ENCODE data around the gene RASGRP3. TPM values are rescaled to one million over a fixed set of nuclear protein-coding genes. Genes with fewer than 3 reads are reported as not detected.
A peak's percentile ranks its signal among the peaks of the same experiment; 100 is the strongest.

RASGRP3 gene
- total RNA-seq, 5 donors from 2014 or later (not counting 1 experiment from before 2014, with no cell fraction given), result 2.7 to 7.0 (median 4.4) TPM

- POLR2A ChIA-PET, result no interaction called here
- CTCF ChIA-PET, result interaction anchor here in 1 of 2 donors (1.2 kb wide), 1 partner anchor 10 kb away, joined by 4 read pairs; no protein-coding TSS in a partner anchor
- no peaks in the 10 kb centered on the region for H3K36me3 Mint-ChIP-seq
- no peak overlapping the region for H3K27ac Mint-ChIP-seq
- Histone ChIP-seq H3K4me3 (ENCODE audit: control insufficient read depth in 1 of 2, extremely low read depth in 1 of 2, low read length in 1 of 2) (no peak overlapping the region), H3K36me3 (ENCODE audit: control insufficient read depth in 2 of 2, extremely low read depth in 1 of 2, insufficient read depth in 1 of 2, low read length in 1 of 2) (no peaks in the 10 kb centered on the region), H3K4me1 (ENCODE audit: control insufficient read depth in 1 of 2, extremely low read depth in 1 of 2, insufficient read depth in 2 of 2, low read length in 2 of 2) (no peaks in the 10 kb centered on the region), H3K9me3 (no peaks in the 10 kb centered on the region), H3K27me3 (replicated peaks in 1 of 2; ENCODE audit: control insufficient read depth in 2 of 2, extremely low read depth in 1 of 2, insufficient read depth in 2 of 2, low read length in 1 of 2) (no peaks in the 10 kb centered on the region), H3K27ac (ENCODE audit: low read length) (no peak overlapping the region)
- no peak for ATAC-seq (replicated peaks in 1 of 4)
- no peaks in the 10 kb centered on the region for H3K9me3 Mint-ChIP-seq
- no peak overlapping the region for H3K4me3 Mint-ChIP-seq
- H3K27me3 Mint-ChIP-seq, result no peaks in the 10 kb centered on the region
- 80% methylated on average over 1 of the region's 6 CpGs for WGBS (ENCODE audit: insufficient coverage)
- no peaks in the 10 kb centered on the region for H3K4me1 Mint-ChIP-seq
- DNase-seq, result no peak
Observed at GRCh38 chr2:33573657-33574056, 97.2 kb downstream of the RASGRP3 start.

- DNase-seq (no peak), ATAC-seq (replicated peaks in 1 of 4) (no peak)
- Histone ChIP-seq H3K9me3 (no peaks in the 10 kb centered on the region), H3K36me3 (ENCODE audit: control insufficient read depth in 2 of 2, extremely low read depth in 1 of 2, insufficient read depth in 1 of 2, low read length in 1 of 2) (no peaks in the 10 kb centered on the region), H3K4me3 (ENCODE audit: control insufficient read depth in 1 of 2, extremely low read depth in 1 of 2, low read length in 1 of 2) (no peak overlapping the region), H3K27me3 (replicated peaks in 1 of 2; ENCODE audit: control insufficient read depth in 2 of 2, extremely low read depth in 1 of 2, insufficient read depth in 2 of 2, low read length in 1 of 2) (no peaks in the 10 kb centered on the region), H3K4me1 (ENCODE audit: control insufficient read depth in 1 of 2, extremely low read depth in 1 of 2, insufficient read depth in 2 of 2, low read length in 2 of 2) (peaks cover 0 to under 1% of the 10 kb centered on the region in 2 experiments), H3K27ac (ENCODE audit: low read length) (no peak overlapping the region)
- Mint-ChIP-seq H3K9me3 (no peaks in the 10 kb centered on the region), H3K27ac (no peak overlapping the region), H3K27me3 (no peaks in the 10 kb centered on the region), H3K4me1 (peaks cover 5 to 7% (median 5%) of the 10 kb centered on the region in 3 donors), H3K36me3 (no peaks in the 10 kb centered on the region), H3K4me3 (no peak overlapping the region)
- POLR2A ChIA-PET, result interaction anchor here in 1 of 2 donors (0.6 kb wide), 1 partner anchor 1088 kb away, joined by 3 read pairs; no protein-coding TSS in a partner anchor
- 96% methylated on average over 6 of the region's 8 CpGs for WGBS (ENCODE audit: insufficient coverage)
- CTCF ChIA-PET, result interaction anchor here (0.6 to 1.3 kb wide), 2 partner anchors 101 to 804 kb away, joined by 3 to 7 read pairs; no protein-coding TSS in a partner anchor
Observed at GRCh38 chr2:33577084-33577483, 100.6 kb downstream of the RASGRP3 start.

- Mint-ChIP-seq H3K27ac (no peak overlapping the region), H3K27me3 (no peaks in the 10 kb centered on the region), H3K4me3 (no peak overlapping the region), H3K9me3 (no peaks in the 10 kb centered on the region), H3K4me1 (peaks cover 6 to 12% (median 9%) of the 10 kb centered on the region in 3 donors), H3K36me3 (no peaks in the 10 kb centered on the region)
- no peak for ATAC-seq (replicated peaks in 1 of 4)
- Histone ChIP-seq H3K4me1 (ENCODE audit: control insufficient read depth in 1 of 2, extremely low read depth in 1 of 2, insufficient read depth in 2 of 2, low read length in 2 of 2) (peaks cover 0 to 5% of the 10 kb centered on the region in 2 experiments), H3K9me3 (no peaks in the 10 kb centered on the region), H3K27ac (ENCODE audit: low read length) (no peak overlapping the region), H3K4me3 (ENCODE audit: control insufficient read depth in 1 of 2, extremely low read depth in 1 of 2, low read length in 1 of 2) (no peak overlapping the region), H3K27me3 (replicated peaks in 1 of 2; ENCODE audit: control insufficient read depth in 2 of 2, extremely low read depth in 1 of 2, insufficient read depth in 2 of 2, low read length in 1 of 2) (no peaks in the 10 kb centered on the region), H3K36me3 (ENCODE audit: control insufficient read depth in 2 of 2, extremely low read depth in 1 of 2, insufficient read depth in 1 of 2, low read length in 1 of 2) (no peaks in the 10 kb centered on the region)
- CTCF ChIA-PET, result interaction anchor here in 1 of 2 donors (1.3 kb wide), 1 partner anchor 102 kb away, joined by 7 read pairs; no protein-coding TSS in a partner anchor
- no peak for DNase-seq
- WGBS (ENCODE audit: insufficient coverage), result no CpG with 5 or more reads among the region's 2 CpGs
- POLR2A ChIA-PET, result interaction anchor here in 1 of 2 donors (0.6 kb wide), 1 partner anchor 1087 kb away, joined by 3 read pairs; no protein-coding TSS in a partner anchor
Observed at GRCh38 chr2:33577668-33578067, 101.2 kb downstream of the RASGRP3 start.

GRCh38 chr2:33579227-33579626, 102.8 kb downstream of the RASGRP3 start:
- POLR2A ChIA-PET, result no interaction called here
- Histone ChIP-seq H3K27me3 (replicated peaks in 1 of 2; ENCODE audit: control insufficient read depth in 2 of 2, extremely low read depth in 1 of 2, insufficient read depth in 2 of 2, low read length in 1 of 2) (no peaks in the 10 kb centered on the region), H3K4me3 (ENCODE audit: control insufficient read depth in 1 of 2, extremely low read depth in 1 of 2, low read length in 1 of 2) (no peak overlapping the region), H3K9me3 (no peaks in the 10 kb centered on the region), H3K36me3 (ENCODE audit: control insufficient read depth in 2 of 2, extremely low read depth in 1 of 2, insufficient read depth in 1 of 2, low read length in 1 of 2) (peaks cover 2 to 9% of the 10 kb centered on the region in 2 donors), H3K27ac (ENCODE audit: low read length) (no peak overlapping the region), H3K4me1 (ENCODE audit: control insufficient read depth in 1 of 2, extremely low read depth in 1 of 2, insufficient read depth in 2 of 2, low read length in 2 of 2) (peaks cover 0 to 9% of the 10 kb centered on the region in 2 experiments)
- 96% methylated on average over 4 of the region's 5 CpGs for WGBS (ENCODE audit: insufficient coverage)
- Mint-ChIP-seq H3K27me3 (no peaks in the 10 kb centered on the region), H3K36me3 (peaks cover 3% of the 10 kb centered on the region), H3K4me3 (no peak overlapping the region), H3K9me3 (no peaks in the 10 kb centered on the region), H3K4me1 (peaks cover 6 to 12% (median 9%) of the 10 kb centered on the region in 3 donors), H3K27ac (no peak overlapping the region)
- CTCF ChIA-PET, result interaction anchor here in 1 of 2 donors (0.5 to 0.6 kb wide), 2 partner anchors 9 to 246 kb away, joined by 3 read pairs; no protein-coding TSS in a partner anchor
- ATAC-seq (replicated peaks in 1 of 4) (no peak), DNase-seq (no peak)

GRCh38 chr2:33581872-33582271, 105.4 kb downstream of the RASGRP3 start:
- Histone ChIP-seq H3K27ac (ENCODE audit: low read length) (no peak overlapping the region), H3K4me1 (ENCODE audit: control insufficient read depth in 1 of 2, extremely low read depth in 1 of 2, insufficient read depth in 2 of 2, low read length in 2 of 2) (peaks cover 0 to 9% of the 10 kb centered on the region in 2 experiments), H3K27me3 (replicated peaks in 1 of 2; ENCODE audit: control insufficient read depth in 2 of 2, extremely low read depth in 1 of 2, insufficient read depth in 2 of 2, low read length in 1 of 2) (no peaks in the 10 kb centered on the region), H3K36me3 (ENCODE audit: control insufficient read depth in 2 of 2, extremely low read depth in 1 of 2, insufficient read depth in 1 of 2, low read length in 1 of 2) (peaks cover 10 to 33% of the 10 kb centered on the region in 2 donors), H3K9me3 (no peaks in the 10 kb centered on the region), H3K4me3 (ENCODE audit: control insufficient read depth in 1 of 2, extremely low read depth in 1 of 2, low read length in 1 of 2) (no peak overlapping the region)
- WGBS (ENCODE audit: insufficient coverage), result 100% methylated on average over 1 of the region's 5 CpGs
- ChIA-PET CTCF (interaction anchor here (1.7 to 3.2 kb wide), 5 partner anchors 10 to 105 kb away, joined by 4 to 39 read pairs (median 6); partner anchors contain the start of genes FAM98A (in 1 of the 2) and RASGRP3 (in 1 of the 2)), POLR2A (no interaction called here)
- Mint-ChIP-seq H3K4me1 (peaks cover 6 to 12% (median 9%) of the 10 kb centered on the region in 3 donors), H3K9me3 (no peaks in the 10 kb centered on the region), H3K36me3 (peaks cover 18% of the 10 kb centered on the region), H3K27me3 (no peaks in the 10 kb centered on the region), H3K4me3 (peak overlapping the region in 1 of 3 donors; percentile 7), H3K27ac (peak overlapping the region in 1 of 2 donors; percentile 42)
- DNase-seq (no peak), ATAC-seq (replicated peaks in 1 of 4) (no peak)

- peaks cover 10 to 42% of the 10 kb centered on the region in 2 donors for H3K36me3 ChIP-seq (ENCODE audit: control insufficient read depth in 2 of 2, extremely low read depth in 1 of 2, insufficient read depth in 1 of 2, low read length in 1 of 2)
- DNase-seq (peak in 17 of 35 experiments; percentile 4 to 67 (median 16)), ATAC-seq (replicated peaks in 1 of 4) (peak in 2 of 4 experiments; percentile 36 to 55)
- H3K4me3 Mint-ChIP-seq, result no peak overlapping the region
- no peaks in the 10 kb centered on the region for H3K9me3 Mint-ChIP-seq
- WGBS (ENCODE audit: insufficient coverage), result 100% methylated on average over 1 of the region's 2 CpGs
- ChIA-PET POLR2A (interaction anchor here (0.7 to 1.2 kb wide), 4 partner anchors 16 to 132 kb away, joined by 3 to 7 read pairs (median 4); partner anchors contain the start of gene FAM98A (in 1 of the 2)), CTCF (interaction anchor here (0.5 to 3.2 kb wide), 35 partner anchors 9 to 1206 kb away, joined by 3 to 39 read pairs (median 4); partner anchors contain the start of genes FAM98A (in 2 of the 2), RASGRP3 (in 1 of the 2) and TTC27 (in 1 of the 2))
- H3K27ac Mint-ChIP-seq, result peak overlapping the region in 1 of 2 donors; percentile 76
- H3K27me3 ChIP-seq (replicated peaks in 1 of 2; ENCODE audit: control insufficient read depth in 2 of 2, extremely low read depth in 1 of 2, insufficient read depth in 2 of 2, low read length in 1 of 2), result no peaks in the 10 kb centered on the region
- peaks cover 25% of the 10 kb centered on the region for H3K36me3 Mint-ChIP-seq
- H3K4me1 Mint-ChIP-seq, result peaks cover 6 to 12% (median 9%) of the 10 kb centered on the region in 3 donors
- no peaks in the 10 kb centered on the region for H3K9me3 ChIP-seq
- H3K27me3 Mint-ChIP-seq, result no peaks in the 10 kb centered on the region
- no peak overlapping the region for H3K27ac ChIP-seq (ENCODE audit: low read length)
- H3K4me3 ChIP-seq (ENCODE audit: control insufficient read depth in 1 of 2, extremely low read depth in 1 of 2, low read length in 1 of 2), result no peak overlapping the region
- H3K4me1 ChIP-seq (ENCODE audit: control insufficient read depth in 1 of 2, extremely low read depth in 1 of 2, insufficient read depth in 2 of 2, low read length in 2 of 2), result peaks cover 0 to 9% of the 10 kb centered on the region in 2 experiments
Observed at GRCh38 chr2:33583194-33583938, 106.9 kb downstream of the RASGRP3 start.

Measured in T-cell (primary cell).